GM19328 (cell line): Measurements from ENCODE around the gene HTT.

Experiments used
- ATAC-seq: cut with Tn5 transposase; IDR thresholded peaks from one replicate; pipeline ENCODE4 v1.9.1; 2021; ENCODE audit warnings: mild to moderate bottlenecking, moderate library complexity; ENCODE audit not compliant: unreplicated experiment

HTT gene

GRCh38 chr4:3285558-3286334, 211.3 kb downstream of the HTT start:
- peak; percentile 84 for ATAC-seq

- ATAC-seq: no peak
These were observed 212.1 kb downstream of the HTT start for GRCh38 chr4:3286335-3287175.

GRCh38 chr4:3287271-3287971, 212.9 kb downstream of the HTT start:
- ATAC-seq: no peak

GRCh38 chr4:3287972-3288570, 213.6 kb downstream of the HTT start:
- ATAC-seq: no peak

- ATAC-seq: no peak
These were observed 214.2 kb downstream of the HTT start for GRCh38 chr4:3288571-3289094.

- ATAC-seq: no peak
These were observed 216.0 kb downstream of the HTT start for GRCh38 chr4:3290476-3290875.

GRCh38 chr4:3290889-3291321, 216.4 kb downstream of the HTT start:
- ATAC-seq: no peak

- no peak for ATAC-seq
These were observed 217.0 kb downstream of the HTT start for GRCh38 chr4:3291411-3291968.

GRCh38 chr4:3291969-3292570, 217.6 kb downstream of the HTT start:
- peak; percentile 4 for ATAC-seq

- ATAC-seq: peak; percentile 73
These were observed 218.3 kb downstream of the HTT start, which contains the start of gene RGS12 for GRCh38 chr4:3292571-3293400. Gene RGS12, plus strand, starts transcription at chr4:3293021. Its CDS starts 23,150 bp downstream, at chr4:3316171.
